Glutamatergic neuron (in vitro differentiated cells): Measurements from ENCODE around the gene BRINP3. TPM values are rescaled to one million over a fixed set of nuclear protein-coding genes. Genes with fewer than 3 reads are reported as not detected.

Experiments used
- DNase-seq: peaks from one replicate; pipeline ENCODE4 v3.0.0; 2022
- H3K27ac Mint-ChIP-seq: one replicate; pipeline ENCODE4 v1.8.0; 2020; ENCODE audit warnings: mild to moderate bottlenecking, mixed read lengths, inconsistent platforms; ENCODE audit not compliant: unreplicated experiment
- H3K27me3 Mint-ChIP-seq: one replicate; pipeline ENCODE4 v1.8.0; 2020; ENCODE audit warnings: mild to moderate bottlenecking, moderate library complexity, mixed read lengths, inconsistent platforms; ENCODE audit not compliant: unreplicated experiment
- H3K36me3 Mint-ChIP-seq: one replicate; pipeline ENCODE4 v1.8.0; 2020; ENCODE audit warnings: mild to moderate bottlenecking, mixed read lengths, inconsistent platforms; ENCODE audit not compliant: unreplicated experiment
- H3K4me1 Mint-ChIP-seq: one replicate; pipeline ENCODE4 v1.8.0; 2020; ENCODE audit warnings: mild to moderate bottlenecking, low read depth, mixed read lengths, inconsistent platforms; ENCODE audit not compliant: unreplicated experiment
- H3K4me3 Mint-ChIP-seq: one replicate; pipeline ENCODE4 v1.8.0; 2020; ENCODE audit warnings: mild to moderate bottlenecking, mixed read lengths, inconsistent platforms; ENCODE audit not compliant: unreplicated experiment
- H3K9me3 Mint-ChIP-seq: one replicate; pipeline ENCODE4 v1.8.0; 2020; ENCODE audit warnings: mild to moderate bottlenecking, moderate library complexity, mixed read lengths, inconsistent platforms; ENCODE audit not compliant: unreplicated experiment
- total RNA-seq: library from RNA; stranded (reverse); fragmentation: NEBNext Ultra II Directional; extraction: Animal tissue kit (Norgen Biotek cat#: 25700); gene quantifications from one replicate; pipeline ENCODE4 v1.2.1, GENCODE V29; 2021; ENCODE audit not compliant: unreplicated experiment
- TF ChIP-seq, protein P1 (sequence below): fragments of 200-600 bp; sonication (generic); IDR thresholded peaks from one replicate; pipeline ENCODE4 v1.5.0; 2021; ENCODE audit not compliant: partially characterized antibody, unreplicated experiment

The BRINP3 gene
- total RNA-seq, 1 donor from 2014 or later: not detected

- Mint-ChIP-seq H3K4me3 (no peak overlapping the region), H3K36me3 (no peaks in the 10 kb centered on the region), H3K27me3 (no peaks in the 10 kb centered on the region), H3K4me1 (no peaks in the 10 kb centered on the region), H3K9me3 (no peaks in the 10 kb centered on the region), H3K27ac (no peak overlapping the region)
- TF ChIP-seq, protein P1, sequence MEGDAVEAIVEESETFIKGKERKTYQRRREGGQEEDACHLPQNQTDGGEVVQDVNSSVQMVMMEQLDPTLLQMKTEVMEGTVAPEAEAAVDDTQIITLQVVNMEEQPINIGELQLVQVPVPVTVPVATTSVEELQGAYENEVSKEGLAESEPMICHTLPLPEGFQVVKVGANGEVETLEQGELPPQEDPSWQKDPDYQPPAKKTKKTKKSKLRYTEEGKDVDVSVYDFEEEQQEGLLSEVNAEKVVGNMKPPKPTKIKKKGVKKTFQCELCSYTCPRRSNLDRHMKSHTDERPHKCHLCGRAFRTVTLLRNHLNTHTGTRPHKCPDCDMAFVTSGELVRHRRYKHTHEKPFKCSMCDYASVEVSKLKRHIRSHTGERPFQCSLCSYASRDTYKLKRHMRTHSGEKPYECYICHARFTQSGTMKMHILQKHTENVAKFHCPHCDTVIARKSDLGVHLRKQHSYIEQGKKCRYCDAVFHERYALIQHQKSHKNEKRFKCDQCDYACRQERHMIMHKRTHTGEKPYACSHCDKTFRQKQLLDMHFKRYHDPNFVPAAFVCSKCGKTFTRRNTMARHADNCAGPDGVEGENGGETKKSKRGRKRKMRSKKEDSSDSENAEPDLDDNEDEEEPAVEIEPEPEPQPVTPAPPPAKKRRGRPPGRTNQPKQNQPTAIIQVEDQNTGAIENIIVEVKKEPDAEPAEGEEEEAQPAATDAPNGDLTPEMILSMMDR: no peak
- no peak for DNase-seq
Observed at GRCh38 chr1:190464690-190465089, 13.0 kb downstream of the BRINP3 start.

DNA sequence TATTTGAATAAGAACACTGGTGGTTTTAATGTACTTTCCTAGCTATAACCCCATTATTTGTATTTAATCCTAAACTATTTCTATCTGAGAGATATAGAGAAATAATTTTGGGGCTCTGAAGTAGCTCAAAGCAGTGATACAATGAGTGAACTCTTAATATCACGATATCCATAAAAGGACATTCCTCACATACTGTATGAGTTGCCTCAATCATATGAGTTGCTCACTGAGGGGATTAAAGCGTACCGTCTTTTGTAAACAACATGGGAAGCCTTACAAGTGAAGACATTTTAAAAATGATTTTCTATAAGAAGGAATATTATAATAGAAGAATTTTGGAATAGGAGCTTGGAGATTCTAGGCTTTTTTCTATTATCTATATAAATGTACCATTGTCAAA is 21.5 kb downstream of the BRINP3 start:
- TF ChIP-seq, protein P1: no peak
- no peaks in the 10 kb centered on the region for H3K4me1 Mint-ChIP-seq
- no peak overlapping the region for H3K4me3 Mint-ChIP-seq
- no peak for DNase-seq
- no peaks in the 10 kb centered on the region for H3K36me3 Mint-ChIP-seq
- no peaks in the 10 kb centered on the region for H3K9me3 Mint-ChIP-seq
- H3K27ac Mint-ChIP-seq: no peak overlapping the region
- no peaks in the 10 kb centered on the region for H3K27me3 Mint-ChIP-seq

- DNase-seq: no peak
- Mint-ChIP-seq H3K27ac (no peak overlapping the region), H3K36me3 (no peaks in the 10 kb centered on the region), H3K9me3 (no peaks in the 10 kb centered on the region), H3K27me3 (no peaks in the 10 kb centered on the region), H3K4me1 (no peaks in the 10 kb centered on the region), H3K4me3 (no peak overlapping the region)
- TF ChIP-seq, protein P1: no peak
Observed at GRCh38 chr1:190455631-190456030, 22.0 kb downstream of the BRINP3 start.

DNA sequence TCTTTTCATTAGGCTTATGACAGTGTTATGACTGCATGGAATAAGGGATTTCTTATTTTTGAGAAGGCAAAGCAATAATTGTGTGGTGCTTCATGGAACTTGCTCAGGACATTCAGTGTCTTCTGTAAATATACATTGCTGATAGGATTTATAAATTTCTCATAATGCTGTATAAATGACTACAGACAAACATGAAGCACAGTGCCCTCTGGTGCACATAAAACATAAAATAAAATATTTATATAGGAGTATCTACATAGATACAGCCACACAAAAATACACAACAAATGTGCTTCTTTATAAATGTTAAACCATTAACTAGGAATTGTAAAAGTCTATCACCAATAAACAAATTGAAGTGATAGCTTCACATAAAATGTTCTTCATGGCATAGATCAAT is 24.1 kb downstream of the BRINP3 start:
- no peaks in the 10 kb centered on the region for H3K36me3 Mint-ChIP-seq
- no peaks in the 10 kb centered on the region for H3K9me3 Mint-ChIP-seq
- DNase-seq: no peak
- TF ChIP-seq, protein P1: no peak
- H3K27ac Mint-ChIP-seq: no peak overlapping the region
- H3K27me3 Mint-ChIP-seq: no peaks in the 10 kb centered on the region
- H3K4me1 Mint-ChIP-seq: no peaks in the 10 kb centered on the region
- H3K4me3 Mint-ChIP-seq: no peak overlapping the region

DNA sequence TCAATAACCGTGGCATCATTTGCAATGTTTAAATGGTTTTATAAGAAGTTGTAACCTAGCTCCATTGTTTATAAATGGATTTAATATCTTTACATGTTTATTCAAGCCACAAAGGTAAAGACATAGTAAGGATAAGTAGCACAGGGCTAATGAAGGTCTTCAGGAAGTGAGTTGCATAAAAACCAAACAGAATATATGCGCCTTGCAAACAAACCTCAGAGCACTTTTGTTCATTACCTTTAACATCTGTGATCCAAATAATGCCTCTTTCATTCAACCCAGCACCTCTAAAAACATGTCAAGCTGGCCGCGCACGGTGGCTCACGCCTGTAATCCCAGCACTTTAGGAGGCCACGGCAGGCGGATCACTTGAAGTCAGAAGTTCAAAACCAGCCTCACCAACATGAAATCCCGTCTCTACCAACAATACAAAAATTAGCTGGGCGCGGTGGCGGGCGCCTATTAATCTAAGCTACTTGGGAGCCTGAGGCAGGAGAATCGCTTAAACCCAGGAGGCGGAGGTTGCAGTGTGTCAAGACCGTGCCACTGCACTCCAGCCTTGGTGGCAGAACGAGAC is 25.3 kb downstream of the BRINP3 start:
- H3K9me3 Mint-ChIP-seq: no peaks in the 10 kb centered on the region
- H3K4me1 Mint-ChIP-seq: no peaks in the 10 kb centered on the region
- H3K4me3 Mint-ChIP-seq: no peak overlapping the region
- no peak overlapping the region for H3K27ac Mint-ChIP-seq
- no peaks in the 10 kb centered on the region for H3K36me3 Mint-ChIP-seq
- TF ChIP-seq, protein P1: no peak
- no peaks in the 10 kb centered on the region for H3K27me3 Mint-ChIP-seq
- no peak for DNase-seq
